Measurements from ENCODE around the gene NOX3.

NOX3 gene

GRCh38 chr6:155432293-155432692 lies 23.3 kb downstream of the NOX3 start:
- H3K4me3 ChIP-seq (ENCODE audit: low read length): no peak overlapping the region
- no peak for TF ChIP-seq ZNF274 (IDR thresholded peaks at IDR 0.05; ENCODE audit: low read depth, low read length)

DNA sequence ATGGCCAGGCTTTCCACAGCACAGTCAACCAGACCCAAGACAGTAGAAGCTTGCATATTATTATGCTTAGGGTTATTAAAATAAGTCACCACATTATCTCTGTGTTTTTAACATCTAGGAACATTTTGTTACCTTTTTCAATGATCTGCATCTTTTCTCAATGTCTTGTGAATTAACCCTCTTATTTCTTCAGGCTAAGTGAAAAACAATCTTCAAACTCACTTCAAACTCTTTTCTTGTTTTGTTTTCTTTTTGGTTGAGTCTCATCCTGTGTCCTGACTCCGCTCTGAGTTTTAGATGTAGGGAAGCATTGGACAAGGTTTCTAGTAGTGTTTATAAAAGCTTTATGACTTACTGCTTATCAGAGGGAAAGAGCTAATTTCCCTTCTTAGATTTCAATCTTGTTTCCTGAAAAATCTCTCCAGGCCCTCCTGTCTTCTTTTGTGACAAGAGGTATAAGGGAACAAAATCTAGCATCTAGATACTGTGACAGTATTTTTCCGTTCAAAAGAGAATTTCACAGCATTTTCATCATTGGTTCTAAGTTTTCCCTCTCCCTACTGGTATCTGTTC lies 26.2 kb downstream of the NOX3 start:
- H3K4me3 ChIP-seq (ENCODE audit: low read length): no peak overlapping the region
- no peak for TF ChIP-seq ZNF274 (IDR thresholded peaks at IDR 0.05; ENCODE audit: low read depth, low read length)

DNA sequence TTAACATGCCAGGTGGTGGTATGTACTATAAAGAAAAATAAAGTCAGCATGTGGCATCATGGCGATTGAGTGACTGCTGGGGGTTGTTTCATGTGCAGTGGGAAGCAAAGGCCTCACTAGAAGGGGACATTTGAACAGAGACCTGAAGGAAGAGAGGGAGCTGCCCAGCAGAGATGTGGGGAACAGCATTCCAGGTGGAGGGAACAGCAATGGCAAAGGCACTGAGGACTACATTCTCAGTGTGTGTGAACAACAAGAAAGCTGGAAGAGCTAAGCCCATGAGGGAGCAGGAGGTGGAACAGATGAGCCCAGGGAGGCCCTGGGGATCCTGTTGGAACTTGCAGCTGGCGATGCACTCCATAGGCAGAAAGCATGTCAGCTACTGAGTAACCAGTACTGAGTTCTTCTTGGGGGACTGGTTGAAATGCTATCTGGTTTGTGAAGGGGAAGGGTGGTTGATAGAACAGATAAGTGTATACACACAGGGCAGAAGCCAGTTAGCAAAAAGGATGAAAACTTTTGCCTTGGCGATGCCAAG lies 29.2 kb downstream of the NOX3 start:
- no peak overlapping the region for H3K4me3 ChIP-seq (ENCODE audit: low read length)
- TF ChIP-seq ZNF274 (IDR thresholded peaks at IDR 0.05; ENCODE audit: low read depth, low read length): no peak

DNA sequence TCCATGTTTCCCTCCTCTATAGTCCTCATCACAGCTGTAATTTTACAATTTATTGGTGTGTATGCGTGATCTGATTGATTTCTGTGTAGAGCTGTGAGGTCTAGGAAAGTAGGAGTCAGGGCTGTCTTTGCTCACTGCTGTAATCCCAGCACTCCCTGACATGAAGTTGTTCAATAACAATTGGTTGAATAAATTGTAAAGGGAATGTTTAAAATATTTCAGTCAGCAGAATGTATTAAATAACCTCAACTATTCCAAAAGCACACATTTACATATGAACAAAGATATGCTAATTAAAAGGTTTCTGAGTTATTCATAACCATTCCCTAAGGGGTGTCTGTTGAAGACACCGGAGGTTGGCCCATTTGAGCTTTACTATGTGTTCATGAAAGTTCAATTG lies 31.5 kb downstream of the NOX3 start:
- no peak overlapping the region for H3K4me3 ChIP-seq (ENCODE audit: low read length)
- TF ChIP-seq ZNF274 (IDR thresholded peaks at IDR 0.05; ENCODE audit: low read depth, low read length): no peak

DNA sequence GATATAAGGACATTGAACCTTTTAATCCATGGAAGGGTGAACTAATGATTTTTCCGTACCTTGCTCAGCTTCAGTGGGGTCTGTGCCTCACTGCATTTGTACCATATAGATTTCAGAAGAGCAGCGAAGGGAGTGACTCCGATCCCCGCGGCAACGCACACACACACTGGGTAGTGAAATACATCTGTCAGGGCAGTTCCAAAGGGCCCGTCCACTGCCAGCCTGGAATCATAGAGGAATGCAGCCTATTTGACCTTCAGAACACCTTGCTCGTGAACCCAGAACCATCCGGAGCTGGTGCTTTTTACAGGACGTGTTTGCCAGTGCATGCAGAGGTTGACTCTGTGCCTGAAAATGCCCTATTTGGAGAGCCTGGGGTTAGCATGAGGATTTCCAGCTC lies 33.0 kb downstream of the NOX3 start:
- TF ChIP-seq ZNF274 (IDR thresholded peaks at IDR 0.05; ENCODE audit: low read depth, low read length): no peak
- H3K4me3 ChIP-seq (ENCODE audit: low read length): no peak overlapping the region

- no peak for TF ChIP-seq ZNF274 (IDR thresholded peaks at IDR 0.05; ENCODE audit: low read depth, low read length)
- H3K4me3 ChIP-seq (ENCODE audit: low read length): no peak overlapping the region
Measured at GRCh38 chr6:155420492-155420891, 35.1 kb downstream of the NOX3 start.

DNA sequence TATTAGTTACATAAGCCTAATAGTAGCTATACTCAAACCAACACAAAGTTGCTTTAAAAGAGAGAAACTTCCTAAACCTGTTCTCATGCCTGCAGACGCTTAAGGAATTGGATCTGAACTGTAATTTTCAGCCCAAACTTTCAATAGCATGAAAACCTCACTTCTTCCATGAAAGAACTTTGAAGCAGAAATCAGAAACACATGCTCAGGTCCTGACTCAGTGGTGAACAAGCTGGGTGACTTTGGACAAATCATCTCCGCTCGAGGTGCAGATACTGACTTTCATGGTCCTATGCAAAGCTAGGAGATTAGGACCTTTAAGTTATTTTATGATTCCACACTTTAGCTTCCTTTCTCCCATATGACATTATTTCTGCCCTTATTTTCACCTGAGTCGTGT lies 36.5 kb downstream of the NOX3 start:
- no peak overlapping the region for H3K4me3 ChIP-seq (ENCODE audit: low read length)
- TF ChIP-seq ZNF274 (IDR thresholded peaks at IDR 0.05; ENCODE audit: low read depth, low read length): no peak

GRCh38 chr6:155418017-155418761 lies 37.5 kb downstream of the NOX3 start:
- no peak for TF ChIP-seq ZNF274 (IDR thresholded peaks at IDR 0.05; ENCODE audit: low read depth, low read length)
- peak overlapping the region; percentile 72; the same call in 1 of the 2 replicates for H3K4me3 ChIP-seq (ENCODE audit: low read length)

GRCh38 chr6:155417454-155417853 lies 38.2 kb downstream of the NOX3 start:
- H3K4me3 ChIP-seq (ENCODE audit: low read length): no peak overlapping the region

GRCh38 chr6:155415953-155416352 lies 39.7 kb downstream of the NOX3 start:
- H3K4me3 ChIP-seq (ENCODE audit: low read length): no peak overlapping the region
- no peak for TF ChIP-seq ZNF274 (IDR thresholded peaks at IDR 0.05; ENCODE audit: low read depth, low read length)

More at GRCh38 chr6:155417454-155417853, 38.2 kb downstream of the NOX3 start:
- no peak for TF ChIP-seq ZNF274 (IDR thresholded peaks at IDR 0.05; ENCODE audit: low read depth, low read length)

DNA sequence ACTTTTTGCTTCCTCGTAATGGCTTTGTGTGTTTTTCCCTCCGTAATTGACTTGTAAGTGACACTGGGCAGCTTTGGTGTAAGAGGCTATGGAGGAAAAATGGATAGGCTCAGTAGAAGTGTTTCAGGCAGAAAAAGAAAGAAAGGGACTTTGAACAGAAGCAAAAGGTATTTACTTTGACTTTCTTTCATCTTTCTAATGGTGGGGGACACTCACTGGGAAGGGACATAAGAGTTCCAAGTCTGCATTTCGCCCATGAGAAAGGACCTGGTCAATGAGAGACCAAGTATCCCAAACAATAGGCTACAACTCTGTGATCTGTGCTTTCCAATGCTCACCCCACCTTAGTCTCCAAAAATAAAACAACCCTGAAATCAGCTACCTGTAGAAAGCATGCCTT lies 41.6 kb downstream of the NOX3 start:
- no peak for TF ChIP-seq ZNF274 (IDR thresholded peaks at IDR 0.05; ENCODE audit: low read depth, low read length)
- no peak overlapping the region for H3K4me3 ChIP-seq (ENCODE audit: low read length)

DNA sequence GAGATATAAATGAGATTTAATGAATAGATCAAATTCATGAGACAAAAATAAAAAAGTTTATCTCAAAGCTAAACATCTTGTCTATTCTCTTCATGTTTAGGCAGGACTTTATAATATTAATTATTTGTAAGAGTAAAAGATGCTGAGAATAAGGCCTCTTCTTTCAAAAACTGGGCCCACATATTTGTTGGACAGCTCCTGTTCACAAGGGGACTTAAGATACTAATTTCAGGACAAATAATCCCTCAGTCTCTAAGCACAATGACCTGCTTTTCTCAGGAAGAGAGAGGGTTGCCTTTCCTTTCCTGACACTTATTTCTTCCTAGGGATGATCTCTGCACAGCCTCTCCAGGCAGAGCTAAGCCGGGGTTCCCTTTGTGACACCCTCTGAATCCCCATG lies 43.3 kb downstream of the NOX3 start:
- no peak for TF ChIP-seq ZNF274 (IDR thresholded peaks at IDR 0.05; ENCODE audit: low read depth, low read length)
- H3K4me3 ChIP-seq (ENCODE audit: low read length): no peak overlapping the region

- no peak overlapping the region for H3K4me3 ChIP-seq (ENCODE audit: low read length)
- no peak for TF ChIP-seq ZNF274 (IDR thresholded peaks at IDR 0.05; ENCODE audit: low read depth, low read length)
Measured at GRCh38 chr6:155411154-155412052, 44.2 kb downstream of the NOX3 start.

- H3K4me3 ChIP-seq (ENCODE audit: low read length): no peak overlapping the region
- no peak for TF ChIP-seq ZNF274 (IDR thresholded peaks at IDR 0.05; ENCODE audit: low read depth, low read length)
Measured at GRCh38 chr6:155409391-155409790, 46.2 kb downstream of the NOX3 start.

All from GM08714 (cell line).